Panc1 (cell line): ENCODE data around the gene PPARG. TPM values are rescaled to one million over a fixed set of nuclear protein-coding genes. Genes with fewer than 3 reads are reported as not detected.

Experiments
- ATAC-seq: fragments of 200-7000 bp; cut with Tn5 transposase; 2 replicates; pipeline ENCODE4 v1.9.1; 2020; ENCODE audit warnings: mild to moderate bottlenecking, moderate library complexity
- BruUV-seq: library from RNA; stranded (reverse); fragments of 400-500 nt; replicated peaks from 2 replicates; lab custom pipeline; 2021; lab: Mats Ljungman, UMichigan
- CTCF ChIA-PET: fragments of 300-600 bp; sonication (Branson Sonifier 250); formaldehyde crosslinking; loops from one replicate; lab custom pipeline; 2022; ENCODE audit warnings: antibody characterized with exemption; lab: Charles Lee
- POLR2A ChIA-PET: fragments of 300-600 bp; sonication (Branson Sonifier 250); formaldehyde crosslinking; loops from one replicate; lab custom pipeline; 2022; ENCODE audit warnings: antibody characterized with exemption; lab: Charles Lee
- DNase-seq: peaks from one replicate; pipeline ENCODE4 v3.0.0-alpha.2; 2010; ENCODE audit warnings: low read depth, low spot score
- H3K27ac ChIP-seq: 2 replicates; pipeline ENCODE4 v1.5.1; 2011; ENCODE audit warnings: mild to moderate bottlenecking, low read length, inconsistent platforms
- H3K27me3 ChIP-seq: fragments of 200-500 bp; sonication (Bioruptor generic); 2 replicates; pipeline ENCODE4 v1.6.0; 2014; ENCODE audit warnings: low read length, inconsistent platforms; ENCODE audit not compliant: control insufficient read depth, insufficient read depth
- H3K36me3 ChIP-seq: fragments of 200-500 bp; sonication (Bioruptor generic); 2 replicates; pipeline ENCODE4 v1.5.1; 2014; ENCODE audit warnings: inconsistent platforms, mild to moderate bottlenecking, low read length, moderate library complexity; ENCODE audit not compliant: control insufficient read depth, insufficient read depth
- H3K4me1 ChIP-seq: 2 replicates; pipeline ENCODE4 v1.5.1; 2011; ENCODE audit warnings: inconsistent platforms, mild to moderate bottlenecking, low read length, moderate library complexity; ENCODE audit not compliant: control insufficient read depth, insufficient read depth
- H3K4me3 ChIP-seq, 2 experiments: 2 replicates each; pipeline ENCODE4 v1.5.1; 2011 to 2012; ENCODE audit warnings: low read depth in 2 of 2, low read length in 2 of 2, mild to moderate bottlenecking in 2 of 2, inconsistent platforms in 1 of 2, moderate library complexity in 1 of 2
- H3K9me3 ChIP-seq: fragments of 200-500 bp; sonication (Bioruptor generic); 2 replicates; pipeline ENCODE4 v1.5.1; 2014; ENCODE audit warnings: low read depth, mild to moderate bottlenecking, inconsistent platforms, low read length, moderate library complexity; ENCODE audit not compliant: control insufficient read depth, insufficient read depth
- CTCF ChIP-seq: fragments of 450-650 bp; IDR thresholded peaks from 2 replicates; pipeline ENCODE4 v1.5.1; 2017; ENCODE audit warnings: mild to moderate bottlenecking
- POLR2AphosphoS5 ChIP-seq: IDR thresholded peaks from 2 replicates; pipeline ENCODE4 v1.6.1; 2012; ENCODE audit warnings: mild to moderate bottlenecking, low read depth, low read length, moderate library complexity
- REST ChIP-seq, 2 experiments: IDR thresholded peaks; 2 replicates each; pipeline ENCODE4 v1.6.1; 2011 to 2012; ENCODE audit warnings: low read depth in 2 of 2, control low read depth in 1 of 2, low read length in 1 of 2, mild to moderate bottlenecking in 1 of 2, moderate library complexity in 1 of 2; ENCODE audit not compliant: insufficient read depth in 1 of 2
- SIN3A ChIP-seq: IDR thresholded peaks from 2 replicates; pipeline ENCODE4 v1.6.1; 2012; ENCODE audit warnings: low read depth, mild to moderate bottlenecking, low read length, moderate library complexity, borderline replicate concordance; ENCODE audit not compliant: insufficient read depth
- TCF7L2 ChIP-seq: IDR thresholded peaks from 2 replicates; pipeline ENCODE4 v1.6.1; 2011; ENCODE audit warnings: mild to moderate bottlenecking, low read depth, low read length, inconsistent platforms
- in situ Hi-C: cut with HindIII; loops from 2 replicates; pipeline ENCODE4 v1.10.0; 2016; ENCODE audit warnings: low sequenced_read_pairs, low pct_unique_long_range_greater_than_20kb
- intact Hi-C: fragments of 100-400 bp; cut with micrococcal nuclease; formaldehyde crosslinking; loops from one replicate; pipeline ENCODE4 v1.10.0; 2022; ENCODE audit not compliant: unreplicated experiment
- total RNA-seq: library from RNA; stranded (reverse); gene quantifications from one replicate; pipeline ENCODE4 v1.2.1, GENCODE V29; 2021; ENCODE audit not compliant: unreplicated experiment

The PPARG gene
- total RNA-seq, 1 experiment from 2014 or later, result 88.1 TPM

- Histone ChIP-seq H3K36me3 (no peaks in the 10 kb centered on the region), H3K27me3 (no peaks in the 10 kb centered on the region), H3K4me1 (peaks cover 19% of the 10 kb centered on the region), H3K4me3 (no peak overlapping the region), H3K9me3 (peaks cover 3% of the 10 kb centered on the region; the same call in 1 of the 2 replicates), H3K27ac (peak overlapping the region; percentile 1)
- CTCF ChIA-PET, result no interaction called here
- TF ChIP-seq REST (IDR thresholded peaks at IDR 0.05; ENCODE audit: insufficient read depth in 1 of 2, low read depth in 2 of 2, low read length in 1 of 2), result no peak
- no peak for TF ChIP-seq POLR2AphosphoS5
- TF ChIP-seq CTCF, result peak; percentile 12; the same call in 1 of the 2 replicates
- in situ Hi-C loops (no loop called here), intact Hi-C loops (no loop called here)
- peak; percentile 54; the same call in 1 of the 2 replicates for ATAC-seq
- no peak for DNase-seq
- BruUV-seq, result no TSS peak
- POLR2A ChIA-PET, result no interaction called here
These were observed 81.9 kb downstream of the PPARG start for GRCh38 chr3:12370758-12371157.

- peaks cover 19% of the 10 kb centered on the region for H3K4me1 ChIP-seq
- in situ Hi-C loops, result no loop called here
- ChIA-PET CTCF (interaction anchor here (0.6 kb wide), 1 partner anchor 25 kb away, joined by 4 read pairs; no protein-coding TSS in a partner anchor), POLR2A (interaction anchor here (0.6 kb wide), 1 partner anchor 1876 kb away, joined by 4 read pairs; no protein-coding TSS in a partner anchor)
- no peak for ATAC-seq
- H3K4me3 ChIP-seq, result no peak overlapping the region
- no peaks in the 10 kb centered on the region for H3K9me3 ChIP-seq
- BruUV-seq, result no TSS peak
- intact Hi-C loops, result no loop called here
- peak overlapping the region; percentile 65 for H3K27ac ChIP-seq
- no peaks in the 10 kb centered on the region for H3K36me3 ChIP-seq
- TF ChIP-seq TCF7L2 (no peak), SIN3A (no peak), CTCF (no peak), POLR2AphosphoS5 (no peak), REST (IDR thresholded peaks at IDR 0.05; ENCODE audit: insufficient read depth in 1 of 2, low read depth in 2 of 2, low read length in 1 of 2) (no peak)
- DNase-seq, result no peak
- H3K27me3 ChIP-seq, result no peaks in the 10 kb centered on the region
These were observed 82.8 kb downstream of the PPARG start for GRCh38 chr3:12371525-12372140.
